ENCODE data around the gene RNF182. TPM values are rescaled to one million over a fixed set of nuclear protein-coding genes. Genes with fewer than 3 reads are reported as not detected.

RNF182 gene
- total RNA-seq, 1 experiment from 2014 or later: not detected

DNA sequence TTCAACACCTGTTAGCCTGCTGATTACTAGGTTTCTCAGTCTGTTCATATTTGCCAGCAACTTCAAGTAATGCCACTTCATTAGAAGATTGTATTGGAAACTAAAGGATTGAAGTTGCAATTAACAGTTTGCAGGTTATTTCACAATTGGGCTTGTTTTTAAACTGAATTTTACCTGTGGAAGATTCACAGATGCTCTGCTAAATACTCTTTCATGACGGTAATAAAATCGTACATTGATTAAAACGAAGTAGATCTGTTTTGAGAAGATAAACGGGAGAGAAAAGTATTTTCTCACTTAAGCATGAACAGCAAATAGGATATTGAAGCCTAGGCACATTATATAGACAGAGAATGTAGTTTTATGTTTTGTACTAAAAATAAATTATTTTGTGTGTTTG, 1.6 kb downstream of the RNF182 start:
- no peaks in the 10 kb centered on the region for H3K9me3 Mint-ChIP-seq (ENCODE audit: unreplicated experiment)
- H3K36me3 Mint-ChIP-seq (ENCODE audit: insufficient read depth, unreplicated experiment): no peaks in the 10 kb centered on the region
- BruUV-seq (replicated peaks): no TSS peak
- no peak for DNase-seq (ENCODE audit: unreplicated experiment)
- H3K27ac Mint-ChIP-seq (ENCODE audit: low read depth, unreplicated experiment): no peak overlapping the region
- intact Hi-C loops (cut with micrococcal nuclease): no loop called here
- ChIA-PET CTCF (interaction anchor here (0.6 to 2.5 kb wide), 7 partner anchors 12 to 1765 kb away, joined by 3 to 10 read pairs (median 3); no protein-coding TSS in a partner anchor), POLR2A (no interaction called here)
- no peak overlapping the region for H3K4me3 Mint-ChIP-seq (ENCODE audit: unreplicated experiment)
- H3K4me1 Mint-ChIP-seq (ENCODE audit: insufficient read depth, unreplicated experiment): no peaks in the 10 kb centered on the region
- TF ChIP-seq, protein P1, sequence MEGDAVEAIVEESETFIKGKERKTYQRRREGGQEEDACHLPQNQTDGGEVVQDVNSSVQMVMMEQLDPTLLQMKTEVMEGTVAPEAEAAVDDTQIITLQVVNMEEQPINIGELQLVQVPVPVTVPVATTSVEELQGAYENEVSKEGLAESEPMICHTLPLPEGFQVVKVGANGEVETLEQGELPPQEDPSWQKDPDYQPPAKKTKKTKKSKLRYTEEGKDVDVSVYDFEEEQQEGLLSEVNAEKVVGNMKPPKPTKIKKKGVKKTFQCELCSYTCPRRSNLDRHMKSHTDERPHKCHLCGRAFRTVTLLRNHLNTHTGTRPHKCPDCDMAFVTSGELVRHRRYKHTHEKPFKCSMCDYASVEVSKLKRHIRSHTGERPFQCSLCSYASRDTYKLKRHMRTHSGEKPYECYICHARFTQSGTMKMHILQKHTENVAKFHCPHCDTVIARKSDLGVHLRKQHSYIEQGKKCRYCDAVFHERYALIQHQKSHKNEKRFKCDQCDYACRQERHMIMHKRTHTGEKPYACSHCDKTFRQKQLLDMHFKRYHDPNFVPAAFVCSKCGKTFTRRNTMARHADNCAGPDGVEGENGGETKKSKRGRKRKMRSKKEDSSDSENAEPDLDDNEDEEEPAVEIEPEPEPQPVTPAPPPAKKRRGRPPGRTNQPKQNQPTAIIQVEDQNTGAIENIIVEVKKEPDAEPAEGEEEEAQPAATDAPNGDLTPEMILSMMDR (IDR thresholded peaks at IDR 0.05; ENCODE audit: unreplicated experiment): no peak
- H3K27me3 Mint-ChIP-seq (ENCODE audit: insufficient read depth, unreplicated experiment): peaks cover 69% of the 10 kb centered on the region

DNA sequence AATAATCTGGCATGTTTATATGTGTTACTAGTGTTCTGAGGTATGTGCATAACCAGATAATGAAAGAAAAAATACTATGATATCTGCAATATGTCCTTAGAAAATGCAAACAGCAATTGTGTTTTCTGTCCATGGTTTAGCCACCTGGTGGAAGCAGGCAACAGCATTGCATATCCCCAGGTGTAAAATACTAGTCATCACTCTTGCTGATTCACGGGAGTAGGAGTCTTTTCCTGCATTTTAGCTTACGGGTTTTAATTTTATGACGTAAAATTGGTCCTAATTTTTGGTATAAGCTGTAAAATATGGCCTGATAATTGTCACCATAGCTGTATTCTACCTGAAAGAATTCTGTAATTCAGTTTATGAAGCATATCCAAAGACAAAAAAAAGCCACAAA, 2.5 kb downstream of the RNF182 start:
- H3K4me1 Mint-ChIP-seq (ENCODE audit: insufficient read depth, unreplicated experiment): no peaks in the 10 kb centered on the region
- ChIA-PET CTCF (interaction anchor here (0.6 to 2.5 kb wide), 10 partner anchors 13 to 1764 kb away, joined by 3 to 10 read pairs (median 3); no protein-coding TSS in a partner anchor), POLR2A (interaction anchor here (0.7 to 0.8 kb wide), 2 partner anchors 103 to 137 kb away, joined by 4 to 5 read pairs; no protein-coding TSS in a partner anchor)
- peak; percentile 26 for DNase-seq (ENCODE audit: unreplicated experiment)
- peaks cover 69% of the 10 kb centered on the region for H3K27me3 Mint-ChIP-seq (ENCODE audit: insufficient read depth, unreplicated experiment)
- no peak overlapping the region for H3K27ac Mint-ChIP-seq (ENCODE audit: low read depth, unreplicated experiment)
- TF ChIP-seq, protein P1 (IDR thresholded peaks at IDR 0.05; ENCODE audit: unreplicated experiment): no peak
- no peak overlapping the region for H3K4me3 Mint-ChIP-seq (ENCODE audit: unreplicated experiment)
- no TSS peak for BruUV-seq (replicated peaks)
- no peaks in the 10 kb centered on the region for H3K36me3 Mint-ChIP-seq (ENCODE audit: insufficient read depth, unreplicated experiment)
- H3K9me3 Mint-ChIP-seq (ENCODE audit: unreplicated experiment): no peaks in the 10 kb centered on the region
- intact Hi-C loops (cut with micrococcal nuclease): no loop called here

DNA sequence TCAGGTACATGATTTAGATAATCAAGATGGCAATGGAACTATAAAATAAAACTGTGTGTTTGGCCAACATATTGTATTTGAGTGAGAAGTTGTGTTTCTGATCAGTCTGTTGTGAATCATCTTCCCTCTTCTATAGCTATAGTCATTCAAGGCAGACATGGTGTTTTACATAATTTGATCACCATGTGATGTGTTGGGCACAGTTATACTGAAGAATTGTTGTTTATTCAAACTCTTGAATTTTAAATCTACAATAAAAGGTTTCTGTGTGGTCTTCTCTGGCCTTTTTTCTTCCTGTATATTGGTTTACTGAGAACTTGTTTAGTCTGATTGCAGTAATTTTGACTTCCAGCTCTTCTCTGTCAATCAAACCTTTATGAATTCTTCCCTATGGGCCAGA, 4.4 kb downstream of the RNF182 start:
- Mint-ChIP-seq H3K4me3 (ENCODE audit: unreplicated experiment) (no peak overlapping the region), H3K27ac (ENCODE audit: low read depth, unreplicated experiment) (no peak overlapping the region), H3K36me3 (ENCODE audit: insufficient read depth, unreplicated experiment) (no peaks in the 10 kb centered on the region), H3K27me3 (ENCODE audit: insufficient read depth, unreplicated experiment) (peaks cover 54% of the 10 kb centered on the region), H3K9me3 (ENCODE audit: unreplicated experiment) (no peaks in the 10 kb centered on the region), H3K4me1 (ENCODE audit: insufficient read depth, unreplicated experiment) (no peaks in the 10 kb centered on the region)
- DNase-seq (ENCODE audit: unreplicated experiment): no peak
- POLR2A ChIA-PET: no interaction called here
- intact Hi-C loops (cut with micrococcal nuclease): no loop called here
- TF ChIP-seq, protein P1 (IDR thresholded peaks at IDR 0.05; ENCODE audit: unreplicated experiment): no peak
- CTCF ChIA-PET: interaction anchor here (0.6 to 1.8 kb wide), 4 partner anchors 19 to 138 kb away, joined by 3 to 7 read pairs (median 4); no protein-coding TSS in a partner anchor
- no TSS peak for BruUV-seq (replicated peaks)

DNA sequence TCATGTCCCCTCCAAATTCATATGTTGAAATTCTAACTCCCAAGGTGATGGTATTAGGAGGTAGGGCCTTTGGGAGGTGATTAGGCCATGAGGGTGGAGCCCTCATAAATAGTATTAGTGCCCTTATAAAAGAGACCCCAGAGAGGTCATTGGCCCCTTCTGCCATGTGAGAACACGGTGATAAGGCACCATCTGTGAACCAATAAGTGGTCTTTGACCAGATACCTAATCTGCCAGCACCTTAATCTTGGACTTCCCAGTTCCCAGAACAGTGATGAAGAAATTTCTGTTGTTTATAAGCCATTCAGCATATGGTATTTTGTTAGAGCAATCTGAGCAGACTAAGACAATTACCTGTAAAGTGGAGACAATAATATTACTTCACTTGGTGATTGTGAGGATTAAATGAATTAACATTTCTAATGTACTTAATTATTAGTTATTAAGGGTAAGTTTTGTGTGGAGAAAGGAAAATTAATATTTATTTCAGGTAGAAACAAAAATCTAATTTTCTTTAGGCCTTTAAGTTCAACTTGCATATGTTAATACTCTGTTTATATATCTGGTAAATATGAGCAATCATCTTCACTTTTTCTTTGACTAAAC, 7.1 kb downstream of the RNF182 start:
- no peak for DNase-seq (ENCODE audit: unreplicated experiment)
- Mint-ChIP-seq H3K9me3 (ENCODE audit: unreplicated experiment) (no peaks in the 10 kb centered on the region), H3K27me3 (ENCODE audit: insufficient read depth, unreplicated experiment) (peaks cover 27% of the 10 kb centered on the region), H3K4me1 (ENCODE audit: insufficient read depth, unreplicated experiment) (no peaks in the 10 kb centered on the region), H3K27ac (ENCODE audit: low read depth, unreplicated experiment) (no peak overlapping the region), H3K36me3 (ENCODE audit: insufficient read depth, unreplicated experiment) (no peaks in the 10 kb centered on the region), H3K4me3 (ENCODE audit: unreplicated experiment) (no peak overlapping the region)
- ChIA-PET CTCF (no interaction called here), POLR2A (interaction anchor here (0.9 kb wide), 1 partner anchor 8 kb away, joined by 3 read pairs; no protein-coding TSS in a partner anchor)
- no TSS peak for BruUV-seq (replicated peaks)
- intact Hi-C loops (cut with micrococcal nuclease): no loop called here
- TF ChIP-seq, protein P1 (IDR thresholded peaks at IDR 0.05; ENCODE audit: unreplicated experiment): no peak
